NAMALWA (cell line): ENCODE results near the gene LCA5.
"Not testable (repeated sequence)": the region's sequence is repeated elsewhere in the genome, so short reads cannot be mapped to it uniquely, and the experiment has no call there.

ENCODE experiments used
- DNase-seq: peaks from one replicate; pipeline ENCODE4 v3.0.0-alpha.2; 2015; ENCODE audit warnings: low spot score

LCA5 gene

GRCh38 chr6:79536954-79537747, at the start of gene LCA5:
LCA5 (minus strand) TSS chr6:79537430; CDS start chr6:79518894, 18,536 bp downstream.
- peak; percentile 95 for DNase-seq

- peak; percentile 36 for DNase-seq
Measured at GRCh38 chr6:79586548-79586947, 49.3 kb upstream of the LCA5 start.

- DNase-seq: no peak
Measured at GRCh38 chr6:79584332-79584731, 47.1 kb upstream of the LCA5 start.

- not testable (repeated sequence) for DNase-seq
Measured at GRCh38 chr6:79577926-79578325, 40.7 kb upstream of the LCA5 start.

DNA sequence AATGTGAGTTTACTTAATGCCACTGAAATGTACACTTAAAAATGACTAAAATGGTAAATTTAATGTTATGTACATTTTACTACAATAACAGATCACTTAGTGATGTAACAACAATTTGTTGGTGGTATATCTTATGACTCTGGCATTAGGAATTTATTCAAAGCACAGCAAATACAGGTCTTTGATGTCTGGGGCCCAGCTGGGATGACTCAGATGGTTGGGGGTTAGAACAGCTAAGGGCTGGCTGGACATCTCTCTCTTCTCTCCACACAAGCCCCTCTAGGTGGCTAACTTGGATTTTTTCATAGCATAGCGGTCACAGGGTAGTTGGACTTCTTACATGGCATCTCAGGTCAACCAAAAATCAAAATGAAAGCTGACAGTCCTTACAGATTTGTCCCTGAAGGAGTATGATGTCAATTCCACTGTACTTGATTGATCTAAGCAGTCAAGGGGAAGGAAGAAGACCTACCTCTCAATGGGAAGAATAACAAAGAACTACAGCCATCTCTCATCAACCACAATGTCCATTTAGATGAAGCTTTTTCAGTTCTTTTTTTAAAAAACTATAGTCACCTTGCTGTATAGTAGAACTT, 37.5 kb upstream of the LCA5 start:
- DNase-seq: no peak

DNA sequence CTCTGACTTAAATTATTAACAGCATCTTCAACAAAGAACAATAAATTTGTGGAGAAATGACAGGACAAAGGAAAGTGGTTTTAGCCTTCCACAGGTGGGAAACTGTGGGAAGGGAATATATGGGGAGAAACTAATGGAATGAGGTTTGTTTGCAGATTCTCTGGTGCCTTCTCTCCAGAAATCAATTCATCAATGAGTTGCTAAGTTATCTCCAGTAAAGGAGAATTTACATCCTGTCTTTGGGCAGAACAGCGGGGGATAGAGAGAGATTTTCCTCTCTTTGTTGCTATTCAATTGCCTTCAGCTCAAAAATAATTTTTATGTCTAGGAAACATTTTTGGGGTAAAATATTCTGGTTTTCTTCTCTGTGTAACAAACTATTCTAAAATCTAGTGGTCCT, 36.9 kb upstream of the LCA5 start:
- no peak for DNase-seq

GRCh38 chr6:79571030-79571367, 33.8 kb upstream of the LCA5 start:
- no peak for DNase-seq

GRCh38 chr6:79570129-79571029, 33.1 kb upstream of the LCA5 start:
- peak; percentile 73 for DNase-seq

DNA sequence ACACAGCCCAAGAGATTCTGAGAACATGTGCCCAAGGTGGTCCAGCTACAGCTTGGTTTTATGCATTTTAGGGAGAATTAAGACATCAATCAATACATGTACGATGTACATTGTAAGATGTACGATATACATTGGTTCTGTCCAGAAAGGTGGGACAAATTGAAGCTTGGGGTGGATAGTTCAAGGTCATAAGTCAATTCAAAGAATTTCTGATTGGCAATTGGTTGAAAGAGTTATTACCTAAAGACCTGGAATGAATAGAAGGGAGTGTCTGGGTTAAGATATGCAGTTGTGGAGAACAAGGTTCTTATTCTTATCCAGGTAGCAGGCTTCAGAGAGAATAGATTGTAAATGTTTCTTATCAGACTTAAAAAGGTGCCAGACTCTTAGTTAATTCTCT, 31.8 kb upstream of the LCA5 start:
- DNase-seq: no peak

- DNase-seq: no peak
Measured at GRCh38 chr6:79564636-79565035, 27.4 kb upstream of the LCA5 start.

GRCh38 chr6:79559706-79560105, 22.5 kb upstream of the LCA5 start:
- DNase-seq: no peak

DNA sequence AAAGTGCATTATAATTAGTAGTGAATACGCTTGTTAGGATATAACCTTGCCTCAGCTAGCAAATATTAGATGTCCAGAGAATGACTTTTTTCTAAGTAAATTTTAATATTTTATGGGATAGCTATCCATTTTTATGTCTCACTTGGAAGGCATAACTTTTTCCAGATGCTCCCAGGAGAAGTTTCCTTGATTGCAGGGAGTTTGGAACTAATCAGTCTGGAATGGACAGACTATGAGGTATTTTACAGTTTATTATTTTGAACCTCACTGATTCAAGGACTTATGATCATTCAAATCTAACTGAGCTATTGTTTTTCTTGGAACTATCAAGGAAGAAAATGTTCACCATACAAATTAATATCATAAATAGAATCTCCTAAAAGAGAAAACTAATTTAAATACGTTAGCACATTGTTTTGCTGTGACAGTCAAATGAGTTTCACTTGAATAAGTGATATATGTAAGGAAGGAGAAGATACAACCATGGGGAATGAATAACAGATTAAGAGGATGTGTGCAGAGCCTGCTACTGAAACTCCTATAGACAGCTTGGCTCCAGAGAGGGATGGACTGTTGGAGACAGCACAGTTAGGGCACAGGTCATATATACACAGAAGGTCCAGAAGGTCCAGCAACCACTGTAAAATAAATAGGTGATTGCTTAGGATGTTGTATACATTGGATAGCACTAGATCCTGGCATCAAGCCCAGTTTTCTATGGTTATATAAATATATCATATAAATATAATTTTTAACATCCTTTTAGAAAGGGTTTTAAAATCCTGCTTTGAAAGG, 20.6 kb upstream of the LCA5 start:
- no peak for DNase-seq

- no peak for DNase-seq
Measured at GRCh38 chr6:79554305-79554704, 17.1 kb upstream of the LCA5 start.

DNA sequence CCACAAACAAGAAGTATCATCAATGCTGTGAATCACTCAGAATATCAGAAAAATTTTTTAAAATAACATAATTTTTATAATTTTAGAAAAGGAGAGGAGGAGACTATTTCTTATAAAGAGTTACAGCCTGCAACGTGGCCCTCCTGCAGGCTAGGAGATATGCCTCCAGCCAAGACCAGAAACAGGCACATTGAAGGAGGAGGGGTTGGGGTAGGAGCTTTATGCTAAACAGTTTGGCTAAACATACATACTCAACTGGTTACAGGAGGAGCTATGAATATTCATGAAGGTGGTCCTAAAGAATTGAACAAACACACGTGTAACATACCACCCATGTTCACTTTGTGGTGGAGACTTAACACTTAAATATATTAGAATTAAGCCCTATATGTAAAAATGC, 14.2 kb upstream of the LCA5 start:
- DNase-seq: no peak

- DNase-seq: no peak
Measured at GRCh38 chr6:79548304-79548703, 11.1 kb upstream of the LCA5 start.

DNA sequence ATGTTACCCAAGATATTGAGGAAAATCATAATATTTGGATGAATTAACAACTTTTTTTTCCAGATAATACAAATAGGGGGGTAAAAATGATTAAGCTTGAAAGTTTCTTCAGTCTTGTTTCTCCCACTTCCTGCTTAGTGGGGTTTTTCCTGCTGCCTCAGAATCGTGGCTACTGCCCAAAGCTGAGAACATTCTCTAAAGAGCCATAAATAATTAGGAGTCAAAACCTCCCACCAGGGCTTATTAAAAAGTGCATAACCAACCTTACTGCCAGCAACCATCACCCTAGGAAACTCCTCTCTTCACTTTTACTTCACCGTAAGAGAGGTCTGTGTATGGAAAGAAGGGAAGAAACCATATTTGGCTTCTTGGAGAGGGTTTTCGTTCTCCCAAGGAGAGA, 9.0 kb upstream of the LCA5 start:
- no peak for DNase-seq

- peak; percentile 87 for DNase-seq
Measured at GRCh38 chr6:79544939-79545450, 7.8 kb upstream of the LCA5 start.

GRCh38 chr6:79544299-79544927, 7.2 kb upstream of the LCA5 start:
- DNase-seq: peak; percentile 7

- DNase-seq: peak; percentile 11
Measured at GRCh38 chr6:79543886-79544285, 6.7 kb upstream of the LCA5 start.

GRCh38 chr6:79543411-79543810, 6.2 kb upstream of the LCA5 start:
- DNase-seq: no peak
